Cardiac muscle cell (in vitro differentiated cells and primary cell): ENCODE results near the gene WFDC8. TPM values are rescaled to one million over a fixed set of nuclear protein-coding genes. Genes with fewer than 3 reads are reported as not detected.

ENCODE experiments used
- DNase-seq, 2 donors: peaks; one replicate each; pipeline versions ENCODE4 v3.0.0 to v3.0.0-alpha.2; 2010 to 2017; ENCODE audit warnings: low read depth in 1 of 2, low spot score in 1 of 2
- H3K27ac ChIP-seq: fragments of 200-600 bp; sonication (generic); 2 replicates; pipeline ENCODE4 v1.5.1; 2016
- H3K27me3 ChIP-seq: fragments of 200-600 bp; sonication (generic); 2 replicates; pipeline ENCODE4 v1.6.0; 2016; ENCODE audit warnings: control low read depth
- H3K36me3 ChIP-seq: fragments of 200-600 bp; sonication (generic); 2 replicates; pipeline ENCODE4 v1.5.1; 2016; ENCODE audit warnings: control low read depth
- H3K4me1 ChIP-seq: fragments of 200-600 bp; sonication (generic); 2 replicates; pipeline ENCODE4 v1.8.1; 2017; ENCODE audit warnings: low read depth, mild to moderate bottlenecking, mixed run types
- H3K4me3 ChIP-seq: fragments of 200-600 bp; sonication (generic); 2 replicates; pipeline ENCODE4 v1.5.1; 2016; ENCODE audit warnings: mild to moderate bottlenecking
- H3K9me3 ChIP-seq: fragments of 200-600 bp; sonication (generic); 2 replicates; pipeline ENCODE4 v1.5.1; 2017; ENCODE audit warnings: low read depth, mild to moderate bottlenecking, control low read depth
- polyA plus RNA-seq: library from polyadenylated mRNA; unstranded; fragments of >200 nt; fragmentation: Nextera tagmentation; extraction: Ambion mirVana; gene quantifications from 2 replicates; pipeline ENCODE4 v1.2.1, GENCODE V29; 2016
- total RNA-seq: library from RNA; depleted of rRNA; stranded (reverse); fragments of >200 nt; gene quantifications from 2 replicates; pipeline ENCODE4 v1.2.3, GENCODE V29; 2016
- TF ChIP-seq, protein P1 (sequence below): IDR thresholded peaks from 2 replicates; pipeline ENCODE4 v1.5.1; 2012; ENCODE audit warnings: low read depth, mild to moderate bottlenecking, low read length

Gene WFDC8
- total and polyA plus RNA-seq, 2 experiments from 2014 or later: not detected

DNA sequence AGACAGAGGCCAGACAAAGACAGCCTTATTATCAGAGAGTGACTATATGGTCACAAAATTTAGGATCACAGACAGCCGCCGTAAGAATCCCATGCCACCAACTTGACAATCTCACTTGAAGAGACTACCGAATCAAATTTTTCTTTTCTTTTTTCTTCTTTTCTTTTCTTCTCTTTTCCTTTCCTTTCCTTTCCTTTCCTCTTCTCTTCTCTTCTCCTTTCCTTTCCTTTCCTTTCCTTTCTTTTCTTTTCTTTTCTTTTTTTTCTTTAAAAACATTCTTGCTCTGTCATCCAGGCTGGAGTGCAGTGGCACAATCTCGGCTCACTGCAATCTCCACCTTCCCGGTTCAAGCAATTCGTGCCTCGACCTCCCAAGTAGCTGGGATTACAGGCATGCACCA, 30.7 kb downstream of the WFDC8 start:
- Histone ChIP-seq H3K27me3 (no peaks in the 10 kb centered on the region), H3K9me3 (no peaks in the 10 kb centered on the region), H3K36me3 (no peaks in the 10 kb centered on the region), H3K4me3 (no peak overlapping the region), H3K4me1 (no peaks in the 10 kb centered on the region), H3K27ac (no peak overlapping the region)
- no peak for DNase-seq
- TF ChIP-seq, protein P1, sequence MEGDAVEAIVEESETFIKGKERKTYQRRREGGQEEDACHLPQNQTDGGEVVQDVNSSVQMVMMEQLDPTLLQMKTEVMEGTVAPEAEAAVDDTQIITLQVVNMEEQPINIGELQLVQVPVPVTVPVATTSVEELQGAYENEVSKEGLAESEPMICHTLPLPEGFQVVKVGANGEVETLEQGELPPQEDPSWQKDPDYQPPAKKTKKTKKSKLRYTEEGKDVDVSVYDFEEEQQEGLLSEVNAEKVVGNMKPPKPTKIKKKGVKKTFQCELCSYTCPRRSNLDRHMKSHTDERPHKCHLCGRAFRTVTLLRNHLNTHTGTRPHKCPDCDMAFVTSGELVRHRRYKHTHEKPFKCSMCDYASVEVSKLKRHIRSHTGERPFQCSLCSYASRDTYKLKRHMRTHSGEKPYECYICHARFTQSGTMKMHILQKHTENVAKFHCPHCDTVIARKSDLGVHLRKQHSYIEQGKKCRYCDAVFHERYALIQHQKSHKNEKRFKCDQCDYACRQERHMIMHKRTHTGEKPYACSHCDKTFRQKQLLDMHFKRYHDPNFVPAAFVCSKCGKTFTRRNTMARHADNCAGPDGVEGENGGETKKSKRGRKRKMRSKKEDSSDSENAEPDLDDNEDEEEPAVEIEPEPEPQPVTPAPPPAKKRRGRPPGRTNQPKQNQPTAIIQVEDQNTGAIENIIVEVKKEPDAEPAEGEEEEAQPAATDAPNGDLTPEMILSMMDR: no peak

DNA sequence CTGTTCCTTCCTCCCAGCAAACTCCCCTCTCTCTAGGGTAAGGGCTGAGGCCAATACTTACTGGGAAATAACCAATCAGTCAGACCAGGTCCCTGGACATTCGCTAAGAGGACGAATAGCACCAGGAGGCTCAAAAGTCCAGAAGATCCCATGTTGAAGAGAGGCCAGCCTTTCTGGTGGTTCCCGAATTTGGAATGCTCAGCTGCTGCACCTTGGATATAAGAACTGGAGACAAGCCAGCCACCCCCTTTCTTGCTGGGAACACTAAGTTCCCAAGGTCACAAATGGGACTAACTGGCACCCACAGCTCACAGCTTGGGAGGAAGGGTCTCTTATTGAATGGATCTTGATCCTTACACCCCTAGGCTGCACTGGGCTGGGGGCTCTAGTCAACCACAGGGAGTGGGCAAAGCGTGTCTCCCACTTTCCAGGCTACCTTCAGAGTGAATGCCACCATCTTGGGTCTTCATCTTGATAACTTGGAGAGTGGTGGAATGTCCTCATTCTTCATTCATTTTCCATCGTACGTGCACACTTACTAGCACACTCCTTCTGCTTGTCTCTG, 31.8 kb downstream of the WFDC8 start, which contains the start of gene EPPIN:
Gene EPPIN (minus strand): TSS at position 196 of the 565 bp plus-strand sequence. CDS start 44 bp downstream, at position 152.
- no peaks in the 10 kb centered on the region for H3K4me1 ChIP-seq
- H3K9me3 ChIP-seq: no peaks in the 10 kb centered on the region
- H3K27ac ChIP-seq: no peak within 1 kb of the TSS
- TF ChIP-seq, protein P1: no peak
- H3K27me3 ChIP-seq: no peaks in the 10 kb centered on the region
- no peak within 1 kb of the TSS for H3K4me3 ChIP-seq
- no peaks in the 10 kb centered on the region for H3K36me3 ChIP-seq
- DNase-seq: no peak

DNA sequence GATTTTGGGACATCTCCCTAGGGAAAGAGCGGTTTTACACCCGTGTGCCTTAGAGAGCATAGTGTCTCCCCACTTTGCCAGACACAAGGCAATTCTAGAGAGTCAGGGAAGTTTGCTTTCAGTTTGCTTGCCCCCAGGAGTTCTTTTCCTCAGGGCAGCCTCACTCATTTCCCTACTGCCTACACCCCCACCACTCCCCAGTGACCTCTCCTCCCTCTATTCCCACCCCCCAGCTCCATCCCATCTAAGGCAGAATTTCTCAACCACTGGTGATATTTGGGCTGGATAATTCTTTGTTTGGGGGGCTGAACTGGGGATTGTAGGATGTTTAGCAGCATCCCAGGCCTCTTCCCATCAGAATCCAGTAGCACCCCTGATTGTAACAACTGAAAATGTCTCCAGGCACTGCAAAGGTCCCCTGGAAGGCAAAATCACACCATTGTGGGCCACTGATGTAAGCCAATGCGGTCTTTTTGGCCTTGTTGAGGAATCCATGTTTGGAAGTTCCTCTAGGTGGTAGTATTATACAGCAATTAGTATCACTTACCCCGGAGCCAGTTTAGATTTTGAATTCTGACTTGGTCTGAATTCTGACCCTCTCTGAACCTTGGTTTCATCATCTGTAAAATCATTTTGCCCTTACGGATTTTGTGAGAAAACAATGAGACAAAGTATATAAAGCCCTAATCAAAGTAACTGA, 33.2 kb downstream of the WFDC8 start:
- Histone ChIP-seq H3K4me3 (no peak overlapping the region), H3K36me3 (no peaks in the 10 kb centered on the region), H3K27ac (no peak overlapping the region), H3K27me3 (no peaks in the 10 kb centered on the region), H3K9me3 (no peaks in the 10 kb centered on the region), H3K4me1 (no peaks in the 10 kb centered on the region)
- peak; percentile 41 to 54 for DNase-seq
- TF ChIP-seq, protein P1: peak; percentile 40

DNA sequence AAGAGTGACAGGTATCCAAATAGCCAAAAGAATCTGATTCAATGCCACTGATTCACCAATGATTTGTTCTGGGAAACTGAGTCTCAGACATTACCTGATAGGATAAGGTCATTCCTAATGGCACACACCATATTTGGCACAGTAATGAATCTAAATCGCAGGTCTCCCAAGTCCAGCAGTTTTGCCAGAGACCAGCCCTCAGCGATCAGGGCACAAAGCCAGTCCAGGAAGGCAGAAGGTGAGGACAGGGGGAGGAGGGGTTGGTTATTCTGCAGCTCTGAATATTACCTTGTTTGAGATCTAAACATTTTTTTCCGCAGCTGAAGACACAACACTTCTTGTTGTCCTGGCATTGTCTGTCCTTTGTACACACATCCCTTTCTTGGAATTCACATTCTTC, 33.7 kb downstream of the WFDC8 start:
- no peak for DNase-seq
- TF ChIP-seq, protein P1: no peak

DNA sequence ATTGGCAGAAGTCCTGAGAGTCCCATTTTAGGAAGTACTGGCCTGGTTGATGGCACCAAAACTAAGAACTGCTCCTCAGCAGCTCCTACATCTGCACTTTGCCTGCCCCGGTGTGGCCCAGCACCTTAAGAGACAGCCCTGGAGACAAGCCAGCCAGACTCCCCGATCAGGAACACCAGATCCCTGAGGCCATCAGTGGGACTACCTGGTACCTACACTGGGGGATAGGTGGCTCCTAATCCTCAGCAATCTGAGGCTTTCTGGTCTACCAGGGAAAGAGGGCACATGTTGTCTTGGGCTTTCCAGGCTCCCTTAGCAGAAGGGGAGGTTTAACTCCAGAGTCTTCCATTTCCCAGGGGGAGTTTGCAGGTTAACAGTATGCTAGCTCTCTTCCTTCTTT, 39.7 kb downstream of the WFDC8 start, which contains the start of gene WFDC6:
Gene WFDC6 (minus strand): TSS at position 101 of the 400 bp plus-strand sequence. CDS start 75 bp downstream, at position 26.
- Histone ChIP-seq H3K4me1 (no peaks in the 10 kb centered on the region), H3K27ac (no peak within 1 kb of the TSS), H3K36me3 (no peaks in the 10 kb centered on the region), H3K27me3 (peaks cover 2% of the 10 kb centered on the region), H3K9me3 (no peaks in the 10 kb centered on the region), H3K4me3 (no peak within 1 kb of the TSS)
- no peak for DNase-seq
- TF ChIP-seq, protein P1: no peak

More for the DNA sequence above, 33.7 kb downstream of the WFDC8 start:
- Histone ChIP-seq H3K36me3 (no peaks in the 10 kb centered on the region), H3K4me1 (no peaks in the 10 kb centered on the region), H3K27me3 (no peaks in the 10 kb centered on the region), H3K27ac (no peak overlapping the region), H3K9me3 (no peaks in the 10 kb centered on the region), H3K4me3 (no peak overlapping the region)
